WTC11 (cell line): ENCODE measurements around the gene MAP3K10. TPM values are rescaled to one million over a fixed set of nuclear protein-coding genes. Genes with fewer than 3 reads are reported as not detected.

ENCODE experiments used
- ATAC-seq: fragments of 200-7000 bp; cut with Tn5 transposase; 2 replicates; pipeline ENCODE4 v1.10.0; 2021; ENCODE audit warnings: mild to moderate bottlenecking, moderate library complexity
- CTCF ChIA-PET: fragments of 300-600 bp; sonication (Branson Sonifier 250); formaldehyde crosslinking; loops from one replicate; lab custom pipeline; 2021; ENCODE audit warnings: antibody characterized with exemption; lab: Charles Lee
- POLR2A ChIA-PET: fragments of 350-600 bp; sonication (Branson Sonifier 250); formaldehyde crosslinking; loops from one replicate; lab custom pipeline; 2021; ENCODE audit warnings: antibody characterized with exemption; lab: Charles Lee
- DNase-seq: peaks from one replicate; pipeline ENCODE4 v3.0.0; 2021; ENCODE audit warnings: low spot score
- H3K27ac Mint-ChIP-seq: 2 replicates; pipeline ENCODE4 v1.8.0; 2021; ENCODE audit warnings: mixed read lengths
- H3K27me3 Mint-ChIP-seq: 2 replicates; pipeline ENCODE4 v1.8.0; 2021; ENCODE audit warnings: low read depth, mild to moderate bottlenecking, moderate library complexity, mixed read lengths
- H3K36me3 Mint-ChIP-seq: 2 replicates; pipeline ENCODE4 v1.8.0; 2021; ENCODE audit warnings: mixed read lengths
- H3K4me1 Mint-ChIP-seq: 2 replicates; pipeline ENCODE4 v1.8.0; 2022; ENCODE audit warnings: mixed read lengths
- H3K4me3 Mint-ChIP-seq: 2 replicates; pipeline ENCODE4 v1.8.0; 2021; ENCODE audit warnings: mild to moderate bottlenecking, moderate library complexity, mixed read lengths
- H3K9me3 Mint-ChIP-seq: 2 replicates; pipeline ENCODE4 v1.8.0; 2021; ENCODE audit warnings: mixed read lengths
- ATF1 ChIP-seq: sonication (generic); formaldehyde crosslinking; IDR thresholded peaks from 2 replicates; pipeline ENCODE4 v1.8.1; 2023; ENCODE audit warnings: mild to moderate bottlenecking, moderate library complexity, missing genetic modification reagents
- CBFB ChIP-seq: sonication (generic); formaldehyde crosslinking; IDR thresholded peaks from 2 replicates; pipeline ENCODE4 v1.8.1; 2022; ENCODE audit warnings: mild to moderate bottlenecking, low read depth, missing genetic modification reagents
- ELF4 ChIP-seq: sonication (generic); formaldehyde crosslinking; IDR thresholded peaks from 2 replicates; pipeline ENCODE4 v1.8.1; 2022; ENCODE audit warnings: low read depth, mild to moderate bottlenecking, moderate library complexity, missing genetic modification reagents
- EMX1 ChIP-seq: fragments of 250-450 bp; sonication (Bioruptor Pico); IDR thresholded peaks from 2 replicates; pipeline ENCODE4 v1.8.0; 2021; ENCODE audit warnings: mild to moderate bottlenecking
- ETV6 ChIP-seq: sonication (generic); formaldehyde crosslinking; IDR thresholded peaks from 2 replicates; pipeline ENCODE4 v1.8.1; 2022; ENCODE audit warnings: mild to moderate bottlenecking, missing genetic modification reagents
- FOXP1 ChIP-seq: sonication (generic); formaldehyde crosslinking; IDR thresholded peaks from 2 replicates; pipeline ENCODE4 v1.8.0; 2022; ENCODE audit warnings: missing genetic modification reagents, mild to moderate bottlenecking, moderate library complexity, borderline replicate concordance
- GABPB1 ChIP-seq: sonication (generic); formaldehyde crosslinking; IDR thresholded peaks from 2 replicates; pipeline ENCODE4 v1.8.1; 2023; ENCODE audit warnings: mild to moderate bottlenecking, missing genetic modification reagents
- HMGA2 ChIP-seq: fragments of 250-450 bp; sonication (Bioruptor Pico); IDR thresholded peaks from 2 replicates; pipeline ENCODE4 v1.4.0; 2021; ENCODE audit warnings: mild to moderate bottlenecking, moderate library complexity
- NFE2L1 ChIP-seq: sonication (generic); formaldehyde crosslinking; IDR thresholded peaks from 2 replicates; pipeline ENCODE4 v1.8.1; 2023; ENCODE audit warnings: missing genetic modification reagents
- RELA ChIP-seq: sonication (generic); formaldehyde crosslinking; IDR thresholded peaks from 2 replicates; pipeline ENCODE4 v1.8.1; 2022; ENCODE audit warnings: missing genetic modification reagents, mild to moderate bottlenecking, borderline replicate concordance
- ZNF232 ChIP-seq: sonication (generic); formaldehyde crosslinking; IDR thresholded peaks from 2 replicates; pipeline ENCODE4 v1.8.0; 2022; ENCODE audit warnings: mild to moderate bottlenecking, missing genetic modification reagents
- ZNF416 ChIP-seq: fragments of 250-450 bp; sonication (Bioruptor Pico); IDR thresholded peaks from 2 replicates; pipeline ENCODE4 v1.9.0; 2021; ENCODE audit warnings: mild to moderate bottlenecking, inconsistent platforms
- ZNF423 ChIP-seq: fragments of 250-450 bp; sonication (Bioruptor Pico); IDR thresholded peaks from 2 replicates; pipeline ENCODE4 v2.1.2; 2022; ENCODE audit warnings: mild to moderate bottlenecking, moderate library complexity
- total RNA-seq: library from RNA; stranded (reverse); gene quantifications from 3 replicates; pipeline ENCODE4 v1.2.3, GENCODE V29; 2021
- TF ChIP-seq, protein P1 (sequence below): sonication (generic); formaldehyde crosslinking; IDR thresholded peaks from 2 replicates; pipeline ENCODE4 v1.8.1; 2023; ENCODE audit warnings: mild to moderate bottlenecking, missing genetic modification reagents, borderline replicate concordance
- TF ChIP-seq, protein P2 (sequence below): fragments of 250-450 bp; sonication (Bioruptor Pico); IDR thresholded peaks from 2 replicates; pipeline ENCODE4 v1.8.0; 2021; ENCODE audit warnings: mild to moderate bottlenecking
- TF ChIP-seq, protein P3 (sequence below): sonication (generic); formaldehyde crosslinking; IDR thresholded peaks from 2 replicates; pipeline ENCODE4 v1.8.1; 2022; ENCODE audit warnings: mild to moderate bottlenecking, moderate library complexity, missing genetic modification reagents
- TF ChIP-seq, protein P4 (sequence below): fragments of 250-450 bp; sonication (Bioruptor Pico); IDR thresholded peaks from 2 replicates; pipeline ENCODE4 v1.9.0; 2021; ENCODE audit warnings: mild to moderate bottlenecking
- TF ChIP-seq, protein P5 (sequence below): sonication (generic); formaldehyde crosslinking; IDR thresholded peaks from 2 replicates; pipeline ENCODE4 v1.8.0; 2023; ENCODE audit warnings: missing genetic modification reagents, mild to moderate bottlenecking, borderline replicate concordance
- TF ChIP-seq, protein P6 (sequence below): sonication (generic); formaldehyde crosslinking; IDR thresholded peaks from 2 replicates; pipeline ENCODE4 v1.8.1; 2023; ENCODE audit warnings: mild to moderate bottlenecking, missing genetic modification reagents, moderate library complexity
- TF ChIP-seq, protein P7 (sequence below): sonication (generic); formaldehyde crosslinking; IDR thresholded peaks from 2 replicates; pipeline ENCODE4 v1.8.1; 2022; ENCODE audit warnings: low read depth, mild to moderate bottlenecking, moderate library complexity, missing genetic modification reagents, borderline replicate concordance

The MAP3K10 gene
- total RNA-seq, 1 experiment from 2014 or later, result 23.5 TPM

DNA sequence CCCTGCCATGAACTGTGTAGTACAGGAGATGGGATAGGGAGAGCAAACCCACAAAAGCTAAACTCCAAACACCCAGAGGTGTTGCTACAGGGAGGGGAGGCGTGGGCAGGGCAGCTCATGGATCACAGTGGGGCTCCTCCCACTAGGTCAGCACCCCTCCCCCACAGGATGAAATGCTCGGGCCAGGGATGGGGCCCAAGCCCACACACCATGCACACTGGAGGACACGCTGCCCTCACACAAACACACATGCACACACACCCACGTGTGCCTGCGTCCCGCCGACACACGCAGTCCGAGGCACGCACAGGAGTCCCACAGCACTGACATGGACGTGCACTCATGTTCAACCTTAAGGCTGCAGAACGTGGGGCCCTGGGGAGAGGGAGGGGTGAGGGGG, 41.3 kb downstream of the MAP3K10 start (continued):
- no peak for TF ChIP-seq CBFB (CRISPR knock-in tag)
- no peak for TF ChIP-seq EMX1 (CRISPR knock-in tag)
- TF ChIP-seq, protein P1, sequence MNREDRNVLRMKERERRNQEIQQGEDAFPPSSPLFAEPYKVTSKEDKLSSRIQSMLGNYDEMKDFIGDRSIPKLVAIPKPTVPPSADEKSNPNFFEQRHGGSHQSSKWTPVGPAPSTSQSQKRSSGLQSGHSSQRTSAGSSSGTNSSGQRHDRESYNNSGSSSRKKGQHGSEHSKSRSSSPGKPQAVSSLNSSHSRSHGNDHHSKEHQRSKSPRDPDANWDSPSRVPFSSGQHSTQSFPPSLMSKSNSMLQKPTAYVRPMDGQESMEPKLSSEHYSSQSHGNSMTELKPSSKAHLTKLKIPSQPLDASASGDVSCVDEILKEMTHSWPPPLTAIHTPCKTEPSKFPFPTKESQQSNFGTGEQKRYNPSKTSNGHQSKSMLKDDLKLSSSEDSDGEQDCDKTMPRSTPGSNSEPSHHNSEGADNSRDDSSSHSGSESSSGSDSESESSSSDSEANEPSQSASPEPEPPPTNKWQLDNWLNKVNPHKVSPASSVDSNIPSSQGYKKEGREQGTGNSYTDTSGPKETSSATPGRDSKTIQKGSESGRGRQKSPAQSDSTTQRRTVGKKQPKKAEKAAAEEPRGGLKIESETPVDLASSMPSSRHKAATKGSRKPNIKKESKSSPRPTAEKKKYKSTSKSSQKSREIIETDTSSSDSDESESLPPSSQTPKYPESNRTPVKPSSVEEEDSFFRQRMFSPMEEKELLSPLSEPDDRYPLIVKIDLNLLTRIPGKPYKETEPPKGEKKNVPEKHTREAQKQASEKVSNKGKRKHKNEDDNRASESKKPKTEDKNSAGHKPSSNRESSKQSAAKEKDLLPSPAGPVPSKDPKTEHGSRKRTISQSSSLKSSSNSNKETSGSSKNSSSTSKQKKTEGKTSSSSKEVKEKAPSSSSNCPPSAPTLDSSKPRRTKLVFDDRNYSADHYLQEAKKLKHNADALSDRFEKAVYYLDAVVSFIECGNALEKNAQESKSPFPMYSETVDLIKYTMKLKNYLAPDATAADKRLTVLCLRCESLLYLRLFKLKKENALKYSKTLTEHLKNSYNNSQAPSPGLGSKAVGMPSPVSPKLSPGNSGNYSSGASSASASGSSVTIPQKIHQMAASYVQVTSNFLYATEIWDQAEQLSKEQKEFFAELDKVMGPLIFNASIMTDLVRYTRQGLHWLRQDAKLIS, result no peak
- TF ChIP-seq, protein P2, sequence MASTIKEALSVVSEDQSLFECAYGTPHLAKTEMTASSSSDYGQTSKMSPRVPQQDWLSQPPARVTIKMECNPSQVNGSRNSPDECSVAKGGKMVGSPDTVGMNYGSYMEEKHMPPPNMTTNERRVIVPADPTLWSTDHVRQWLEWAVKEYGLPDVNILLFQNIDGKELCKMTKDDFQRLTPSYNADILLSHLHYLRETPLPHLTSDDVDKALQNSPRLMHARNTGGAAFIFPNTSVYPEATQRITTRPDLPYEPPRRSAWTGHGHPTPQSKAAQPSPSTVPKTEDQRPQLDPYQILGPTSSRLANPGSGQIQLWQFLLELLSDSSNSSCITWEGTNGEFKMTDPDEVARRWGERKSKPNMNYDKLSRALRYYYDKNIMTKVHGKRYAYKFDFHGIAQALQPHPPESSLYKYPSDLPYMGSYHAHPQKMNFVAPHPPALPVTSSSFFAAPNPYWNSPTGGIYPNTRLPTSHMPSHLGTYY (CRISPR knock-in tag), result no peak
- no peak for TF ChIP-seq HMGA2 (CRISPR knock-in tag)

DNA sequence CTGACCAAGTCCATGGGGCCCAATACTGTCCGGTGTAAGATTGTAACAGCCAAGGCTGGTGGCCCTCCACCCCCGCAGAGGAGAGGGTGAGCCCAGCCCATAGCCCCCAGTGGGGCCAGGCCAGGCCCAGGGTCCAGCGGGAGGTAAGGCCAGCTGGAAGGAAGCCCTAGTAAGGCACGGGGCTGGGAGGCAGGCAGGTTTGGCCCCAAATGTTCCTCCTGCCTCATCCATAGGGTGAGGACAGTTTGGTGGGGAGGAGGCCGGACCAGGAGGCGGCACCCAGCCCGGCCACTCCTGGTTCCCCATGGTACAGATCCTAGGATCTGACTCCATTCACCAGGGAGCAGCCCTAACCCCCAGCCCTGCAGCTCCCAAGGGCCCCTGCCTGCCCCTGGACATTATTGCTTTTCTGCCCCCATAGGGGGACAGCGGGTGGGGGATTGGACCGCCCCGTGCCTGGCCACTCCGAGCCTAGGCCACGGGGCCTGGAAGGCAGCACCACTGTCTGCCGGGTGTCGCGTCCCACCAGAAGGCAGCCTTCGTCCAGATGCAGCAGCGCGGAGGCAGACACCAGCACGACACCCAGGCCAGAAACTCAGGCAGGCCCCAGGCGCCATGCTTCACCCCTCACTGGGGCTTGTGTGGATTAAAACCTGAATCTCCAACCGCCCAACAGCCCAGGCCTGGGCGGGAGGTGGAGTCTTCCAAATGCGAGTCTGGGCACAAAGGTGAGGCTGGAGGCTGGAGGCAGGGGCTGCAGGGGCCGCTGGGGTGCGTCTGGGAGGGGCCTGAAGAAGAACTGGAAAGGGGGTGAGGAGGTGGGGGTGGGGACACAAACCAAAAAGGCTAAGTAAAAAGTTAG, 42.0 kb downstream of the MAP3K10 start:
- Mint-ChIP-seq H3K4me3 (no peak overlapping the region), H3K9me3 (no peaks in the 10 kb centered on the region), H3K27me3 (peaks cover 2% of the 10 kb centered on the region), H3K27ac (no peak overlapping the region), H3K4me1 (peaks cover 29% of the 10 kb centered on the region), H3K36me3 (peaks cover 11% of the 10 kb centered on the region; the same call in 1 of the 2 replicates)
- POLR2A ChIA-PET, result no interaction called here
- ATAC-seq (no peak), DNase-seq (no peak)
- CTCF ChIA-PET, result interaction anchor here (0.5 to 3.5 kb wide), 5 partner anchors 15 to 141 kb away, joined by 5 to 28 read pairs (median 5); partner anchors contain the start of gene TTC9B
- TF ChIP-seq, protein P3, sequence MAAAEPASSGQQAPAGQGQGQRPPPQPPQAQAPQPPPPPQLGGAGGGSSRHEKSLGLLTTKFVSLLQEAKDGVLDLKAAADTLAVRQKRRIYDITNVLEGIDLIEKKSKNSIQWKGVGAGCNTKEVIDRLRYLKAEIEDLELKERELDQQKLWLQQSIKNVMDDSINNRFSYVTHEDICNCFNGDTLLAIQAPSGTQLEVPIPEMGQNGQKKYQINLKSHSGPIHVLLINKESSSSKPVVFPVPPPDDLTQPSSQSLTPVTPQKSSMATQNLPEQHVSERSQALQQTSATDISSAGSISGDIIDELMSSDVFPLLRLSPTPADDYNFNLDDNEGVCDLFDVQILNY (CRISPR knock-in tag), result no peak
- TF ChIP-seq ZNF232 (CRISPR knock-in tag) (no peak), ZNF416 (CRISPR knock-in tag) (no peak), ZNF423 (CRISPR knock-in tag) (no peak), ETV6 (CRISPR knock-in tag) (no peak), FOXP1 (CRISPR knock-in tag) (no peak), ATF1 (no peak), NFE2L1 (CRISPR knock-in tag) (no peak), GABPB1 (CRISPR knock-in tag) (no peak), RELA (CRISPR knock-in tag) (no peak), ELF4 (CRISPR knock-in tag) (no peak)
- TF ChIP-seq, protein P4, sequence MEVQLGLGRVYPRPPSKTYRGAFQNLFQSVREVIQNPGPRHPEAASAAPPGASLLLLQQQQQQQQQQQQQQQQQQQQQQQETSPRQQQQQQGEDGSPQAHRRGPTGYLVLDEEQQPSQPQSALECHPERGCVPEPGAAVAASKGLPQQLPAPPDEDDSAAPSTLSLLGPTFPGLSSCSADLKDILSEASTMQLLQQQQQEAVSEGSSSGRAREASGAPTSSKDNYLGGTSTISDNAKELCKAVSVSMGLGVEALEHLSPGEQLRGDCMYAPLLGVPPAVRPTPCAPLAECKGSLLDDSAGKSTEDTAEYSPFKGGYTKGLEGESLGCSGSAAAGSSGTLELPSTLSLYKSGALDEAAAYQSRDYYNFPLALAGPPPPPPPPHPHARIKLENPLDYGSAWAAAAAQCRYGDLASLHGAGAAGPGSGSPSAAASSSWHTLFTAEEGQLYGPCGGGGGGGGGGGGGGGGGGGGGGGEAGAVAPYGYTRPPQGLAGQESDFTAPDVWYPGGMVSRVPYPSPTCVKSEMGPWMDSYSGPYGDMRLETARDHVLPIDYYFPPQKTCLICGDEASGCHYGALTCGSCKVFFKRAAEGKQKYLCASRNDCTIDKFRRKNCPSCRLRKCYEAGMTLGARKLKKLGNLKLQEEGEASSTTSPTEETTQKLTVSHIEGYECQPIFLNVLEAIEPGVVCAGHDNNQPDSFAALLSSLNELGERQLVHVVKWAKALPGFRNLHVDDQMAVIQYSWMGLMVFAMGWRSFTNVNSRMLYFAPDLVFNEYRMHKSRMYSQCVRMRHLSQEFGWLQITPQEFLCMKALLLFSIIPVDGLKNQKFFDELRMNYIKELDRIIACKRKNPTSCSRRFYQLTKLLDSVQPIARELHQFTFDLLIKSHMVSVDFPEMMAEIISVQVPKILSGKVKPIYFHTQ, result no peak
- TF ChIP-seq, protein P5, sequence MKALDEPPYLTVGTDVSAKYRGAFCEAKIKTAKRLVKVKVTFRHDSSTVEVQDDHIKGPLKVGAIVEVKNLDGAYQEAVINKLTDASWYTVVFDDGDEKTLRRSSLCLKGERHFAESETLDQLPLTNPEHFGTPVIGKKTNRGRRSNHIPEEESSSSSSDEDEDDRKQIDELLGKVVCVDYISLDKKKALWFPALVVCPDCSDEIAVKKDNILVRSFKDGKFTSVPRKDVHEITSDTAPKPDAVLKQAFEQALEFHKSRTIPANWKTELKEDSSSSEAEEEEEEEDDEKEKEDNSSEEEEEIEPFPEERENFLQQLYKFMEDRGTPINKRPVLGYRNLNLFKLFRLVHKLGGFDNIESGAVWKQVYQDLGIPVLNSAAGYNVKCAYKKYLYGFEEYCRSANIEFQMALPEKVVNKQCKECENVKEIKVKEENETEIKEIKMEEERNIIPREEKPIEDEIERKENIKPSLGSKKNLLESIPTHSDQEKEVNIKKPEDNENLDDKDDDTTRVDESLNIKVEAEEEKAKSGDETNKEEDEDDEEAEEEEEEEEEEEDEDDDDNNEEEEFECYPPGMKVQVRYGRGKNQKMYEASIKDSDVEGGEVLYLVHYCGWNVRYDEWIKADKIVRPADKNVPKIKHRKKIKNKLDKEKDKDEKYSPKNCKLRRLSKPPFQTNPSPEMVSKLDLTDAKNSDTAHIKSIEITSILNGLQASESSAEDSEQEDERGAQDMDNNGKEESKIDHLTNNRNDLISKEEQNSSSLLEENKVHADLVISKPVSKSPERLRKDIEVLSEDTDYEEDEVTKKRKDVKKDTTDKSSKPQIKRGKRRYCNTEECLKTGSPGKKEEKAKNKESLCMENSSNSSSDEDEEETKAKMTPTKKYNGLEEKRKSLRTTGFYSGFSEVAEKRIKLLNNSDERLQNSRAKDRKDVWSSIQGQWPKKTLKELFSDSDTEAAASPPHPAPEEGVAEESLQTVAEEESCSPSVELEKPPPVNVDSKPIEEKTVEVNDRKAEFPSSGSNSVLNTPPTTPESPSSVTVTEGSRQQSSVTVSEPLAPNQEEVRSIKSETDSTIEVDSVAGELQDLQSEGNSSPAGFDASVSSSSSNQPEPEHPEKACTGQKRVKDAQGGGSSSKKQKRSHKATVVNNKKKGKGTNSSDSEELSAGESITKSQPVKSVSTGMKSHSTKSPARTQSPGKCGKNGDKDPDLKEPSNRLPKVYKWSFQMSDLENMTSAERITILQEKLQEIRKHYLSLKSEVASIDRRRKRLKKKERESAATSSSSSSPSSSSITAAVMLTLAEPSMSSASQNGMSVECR (CRISPR knock-in tag), result no peak
- TF ChIP-seq, protein P6, sequence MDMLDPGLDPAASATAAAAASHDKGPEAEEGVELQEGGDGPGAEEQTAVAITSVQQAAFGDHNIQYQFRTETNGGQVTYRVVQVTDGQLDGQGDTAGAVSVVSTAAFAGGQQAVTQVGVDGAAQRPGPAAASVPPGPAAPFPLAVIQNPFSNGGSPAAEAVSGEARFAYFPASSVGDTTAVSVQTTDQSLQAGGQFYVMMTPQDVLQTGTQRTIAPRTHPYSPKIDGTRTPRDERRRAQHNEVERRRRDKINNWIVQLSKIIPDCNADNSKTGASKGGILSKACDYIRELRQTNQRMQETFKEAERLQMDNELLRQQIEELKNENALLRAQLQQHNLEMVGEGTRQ, result no peak
- TF ChIP-seq, protein P7, sequence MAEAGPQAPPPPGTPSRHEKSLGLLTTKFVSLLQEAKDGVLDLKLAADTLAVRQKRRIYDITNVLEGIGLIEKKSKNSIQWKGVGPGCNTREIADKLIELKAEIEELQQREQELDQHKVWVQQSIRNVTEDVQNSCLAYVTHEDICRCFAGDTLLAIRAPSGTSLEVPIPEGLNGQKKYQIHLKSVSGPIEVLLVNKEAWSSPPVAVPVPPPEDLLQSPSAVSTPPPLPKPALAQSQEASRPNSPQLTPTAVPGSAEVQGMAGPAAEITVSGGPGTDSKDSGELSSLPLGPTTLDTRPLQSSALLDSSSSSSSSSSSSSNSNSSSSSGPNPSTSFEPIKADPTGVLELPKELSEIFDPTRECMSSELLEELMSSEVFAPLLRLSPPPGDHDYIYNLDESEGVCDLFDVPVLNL (CRISPR knock-in tag), result no peak
